HG02571 (cell line): ENCODE results near the gene NATD1.

Source experiments
- ATAC-seq: cut with Tn5 transposase; IDR thresholded peaks from one replicate; pipeline ENCODE4 v1.9.1; 2021; ENCODE audit warnings: mild to moderate bottlenecking, moderate library complexity; ENCODE audit not compliant: unreplicated experiment

NATD1 gene

GRCh38 chr17:21275579-21276263 lies 22.5 kb upstream of the NATD1 start:
- ATAC-seq, result peak; percentile 91

- ATAC-seq, result no peak
These were observed 21.9 kb upstream of the NATD1 start for GRCh38 chr17:21275047-21275578.

GRCh38 chr17:21272881-21273792 lies 19.9 kb upstream of the NATD1 start:
- no peak for ATAC-seq

- ATAC-seq, result no peak
These were observed 19.0 kb upstream of the NATD1 start for GRCh38 chr17:21272250-21272649.

GRCh38 chr17:21271454-21272183 lies 18.4 kb upstream of the NATD1 start:
- no peak for ATAC-seq

- ATAC-seq, result no peak
These were observed 16.2 kb upstream of the NATD1 start for GRCh38 chr17:21269394-21269793.

GRCh38 chr17:21268596-21269188 lies 15.5 kb upstream of the NATD1 start:
- ATAC-seq, result no peak

- no peak for ATAC-seq
These were observed 10.2 kb upstream of the NATD1 start for GRCh38 chr17:21263376-21263775.

- ATAC-seq, result no peak
These were observed 9.2 kb upstream of the NATD1 start for GRCh38 chr17:21262259-21262993.

- ATAC-seq, result no peak
These were observed 5.4 kb upstream of the NATD1 start for GRCh38 chr17:21258593-21258992.

- ATAC-seq, result peak; percentile 7
These were observed 634 bp upstream of the NATD1 start for GRCh38 chr17:21253646-21254441.

- no peak for ATAC-seq
These were observed 868 bp downstream of the NATD1 start for GRCh38 chr17:21252289-21252795.

- no peak for ATAC-seq
These were observed 1.7 kb downstream of the NATD1 start for GRCh38 chr17:21251337-21252010.

GRCh38 chr17:21250854-21251253 lies 2.4 kb downstream of the NATD1 start:
- ATAC-seq, result no peak

- no peak for ATAC-seq
These were observed 3.1 kb downstream of the NATD1 start for GRCh38 chr17:21249920-21250703.

- no peak for ATAC-seq
These were observed 4.0 kb downstream of the NATD1 start for GRCh38 chr17:21249086-21249795.

GRCh38 chr17:21248500-21248899 lies 4.7 kb downstream of the NATD1 start:
- no peak for ATAC-seq
